ENCODE data around the gene REPIN1.

The REPIN1 gene

GRCh38 chr7:150398108-150398964 is 29.7 kb downstream of the REPIN1 start:
- DNase-seq = no peak

DNA sequence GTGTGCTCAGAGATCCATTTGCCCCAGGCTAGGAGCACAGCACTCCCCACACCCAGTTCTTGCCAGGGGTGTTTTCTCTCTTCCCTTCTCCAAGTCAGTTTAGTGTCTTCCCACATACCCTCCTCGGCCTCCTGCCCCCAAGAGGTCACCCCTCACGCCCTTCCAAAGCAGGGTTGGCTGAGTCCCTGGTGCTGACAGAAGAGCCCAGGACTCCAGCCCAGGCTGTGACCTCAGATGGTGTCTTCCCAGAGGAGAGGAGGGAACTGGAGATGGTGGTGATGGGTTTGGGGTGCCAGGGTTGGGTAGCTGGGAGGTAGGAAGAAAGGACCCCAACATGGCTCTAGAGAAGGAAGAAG is 30.3 kb downstream of the REPIN1 start:
- DNase-seq = no peak

GRCh38 chr7:150399421-150400007 is 30.9 kb downstream of the REPIN1 start:
- DNase-seq = no peak

DNA sequence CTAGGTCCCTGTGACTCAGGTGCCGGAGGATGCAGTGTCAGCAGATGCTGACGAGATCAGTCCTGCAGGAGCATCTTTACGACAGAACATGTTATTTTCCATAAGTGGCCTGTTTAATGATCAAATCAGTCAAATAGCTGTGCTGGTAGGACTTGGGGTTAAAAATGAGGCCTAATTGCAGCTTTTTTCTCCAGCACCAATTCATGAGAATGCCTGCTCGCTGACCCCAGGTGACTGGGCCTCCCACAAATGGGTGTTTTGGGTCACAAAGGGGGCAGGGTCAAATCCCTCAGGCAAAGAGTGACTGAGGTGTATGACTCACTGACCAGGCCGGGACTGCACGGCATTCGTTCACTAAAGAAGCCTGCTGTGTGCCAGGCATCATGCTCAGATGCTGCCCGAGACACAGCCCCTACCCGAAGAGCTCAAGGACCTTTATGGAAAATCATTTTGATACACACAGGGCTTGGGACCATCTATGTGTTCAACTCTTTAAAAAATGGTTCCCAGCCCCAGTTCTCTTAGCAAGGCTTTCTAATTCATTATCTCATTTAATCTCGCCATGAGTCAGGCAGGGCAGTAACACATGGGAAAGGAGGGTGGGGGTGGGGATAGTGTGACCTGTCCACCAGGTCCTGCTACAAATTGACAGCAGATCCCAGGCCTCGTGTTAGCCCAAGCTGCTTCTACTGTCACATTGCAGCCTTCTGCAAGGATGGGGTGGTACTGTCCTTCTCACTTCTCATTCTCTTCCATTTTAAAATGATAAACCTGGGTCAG is 31.6 kb downstream of the REPIN1 start:
- DNase-seq = no peak

- no peak for DNase-seq
Measured at GRCh38 chr7:150400788-150401423, 32.3 kb downstream of the REPIN1 start.

- DNase-seq = no peak
Measured at GRCh38 chr7:150401424-150401790, 32.8 kb downstream of the REPIN1 start.

DNA sequence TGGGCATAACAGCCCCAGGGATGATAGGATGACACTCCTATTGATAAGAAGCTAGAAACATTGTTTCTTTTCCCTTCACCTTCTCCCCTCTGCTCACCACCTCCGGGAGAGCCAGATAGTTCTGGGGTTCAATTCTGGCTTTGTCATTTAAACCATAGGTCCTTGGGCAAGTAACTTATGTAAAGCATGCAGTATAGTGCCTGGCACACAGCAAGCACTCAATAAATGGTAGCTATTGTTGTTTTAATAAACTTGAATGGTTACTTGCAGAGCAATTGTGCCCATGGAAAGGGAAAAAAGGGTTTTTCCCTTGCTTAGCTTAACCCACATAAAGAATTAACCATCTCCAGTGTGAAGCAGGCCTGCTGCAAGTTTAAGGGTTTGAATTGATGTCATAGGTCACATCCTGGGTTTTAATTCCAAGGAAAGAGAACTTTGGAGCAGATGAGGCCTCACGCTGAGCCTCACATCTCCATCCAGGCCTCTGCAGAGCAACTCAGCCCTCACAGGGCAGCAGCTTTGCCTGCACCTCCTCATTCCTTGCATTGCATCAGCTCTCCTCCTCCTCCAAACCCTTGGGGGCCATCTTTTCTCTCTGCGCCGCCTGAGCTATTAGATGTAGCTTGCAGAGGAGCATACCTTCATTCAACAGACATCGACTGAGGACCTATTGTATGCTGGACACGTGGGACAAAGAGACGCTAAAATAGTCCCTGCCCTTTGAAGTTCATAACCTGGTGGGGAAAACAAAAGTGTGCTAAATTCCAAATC is 33.4 kb downstream of the REPIN1 start:
- DNase-seq = no peak

DNA sequence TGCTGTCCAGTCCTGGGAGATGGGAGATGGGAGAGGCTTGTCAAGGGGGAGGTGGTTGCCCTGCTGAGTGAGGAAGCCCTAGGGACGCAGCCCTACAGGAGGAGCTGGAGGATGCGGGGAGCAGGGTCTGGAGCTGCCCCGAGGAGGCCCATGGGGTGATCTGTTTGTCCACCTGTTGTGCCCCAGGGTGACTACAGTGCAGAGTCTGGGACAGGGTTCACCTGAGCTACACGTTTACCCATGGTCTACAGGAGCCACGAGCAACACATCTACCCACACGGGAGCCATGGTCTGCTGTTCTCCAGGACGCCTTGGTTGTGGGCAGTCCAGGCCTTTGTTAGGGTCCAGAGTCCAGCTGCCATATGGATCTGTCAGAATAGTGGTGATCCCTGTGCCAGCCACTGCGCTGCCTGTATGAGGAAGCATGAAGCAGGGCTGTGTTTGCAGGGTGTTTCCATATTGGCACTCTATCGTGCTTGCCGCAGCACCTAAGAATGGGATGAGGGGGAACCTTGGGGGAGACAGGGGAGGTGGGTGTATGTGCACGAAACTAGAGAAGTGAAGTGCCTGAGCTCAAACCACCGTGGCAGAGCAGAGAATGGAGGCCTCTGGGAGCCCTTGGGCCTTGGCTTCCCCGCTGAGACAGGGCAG is 34.2 kb downstream of the REPIN1 start:
- DNase-seq = no peak

GRCh38 chr7:150403376-150404171 is 35.0 kb downstream of the REPIN1 start:
- DNase-seq = no peak

- DNase-seq = no peak
Measured at GRCh38 chr7:150404172-150404804, 35.7 kb downstream of the REPIN1 start.

DNA sequence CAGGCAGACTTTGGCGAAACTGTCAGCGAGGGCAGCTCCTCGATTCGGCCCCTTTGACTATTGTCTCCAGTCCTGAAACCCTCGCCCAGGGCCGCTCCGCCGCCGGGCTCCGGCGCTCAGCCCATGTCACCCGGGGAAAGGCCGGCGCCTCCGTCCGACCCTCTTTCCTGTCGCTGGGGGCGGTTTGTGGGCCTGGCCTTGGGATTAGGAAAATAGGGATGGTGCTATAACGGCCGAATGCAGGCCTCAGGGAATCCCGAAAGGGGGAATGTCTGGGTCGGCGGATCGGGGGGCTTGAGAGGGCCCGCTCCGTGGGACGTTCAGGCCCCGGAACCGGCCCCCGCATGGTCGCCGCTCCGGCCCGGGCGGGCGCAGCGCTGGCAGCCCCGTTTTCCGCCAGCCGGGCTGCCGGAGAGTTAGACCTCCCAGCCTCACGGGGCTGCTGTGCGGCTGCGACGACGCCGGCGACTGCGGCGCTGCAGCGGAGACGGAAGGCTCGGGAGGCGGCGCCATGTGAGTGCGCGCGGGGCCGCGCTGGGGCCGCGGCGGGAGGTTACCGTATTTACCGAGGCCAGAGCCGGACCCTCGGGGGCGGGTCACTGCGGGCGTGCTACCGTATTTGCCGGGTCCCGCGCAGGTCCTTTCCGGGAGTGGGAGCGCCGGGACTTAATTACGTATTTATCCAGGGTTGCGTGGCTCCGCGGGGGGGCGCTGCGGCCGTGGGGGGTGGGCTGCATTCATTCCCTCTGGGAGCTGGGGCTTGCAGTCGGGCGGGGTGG is 36.4 kb downstream of the REPIN1 start:
- peak; percentile 87 to 93 for DNase-seq

- peak in 1 of 2 donors; percentile 55 for DNase-seq
Measured at GRCh38 chr7:150405584-150406311, 37.1 kb downstream of the REPIN1 start.

DNA sequence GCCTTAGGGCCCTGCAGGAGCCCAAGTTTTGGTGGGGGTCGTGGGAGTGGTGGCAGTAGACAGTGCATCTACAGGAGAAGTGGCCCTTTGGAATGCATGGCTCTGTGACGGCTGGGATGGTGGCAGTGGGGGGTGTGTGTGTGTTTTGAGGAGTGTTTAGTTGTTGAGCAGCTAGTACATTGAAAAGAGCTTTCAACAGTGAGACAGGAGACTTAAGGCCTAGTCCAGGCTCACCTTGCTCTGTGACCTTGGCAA is 37.6 kb downstream of the REPIN1 start:
- DNase-seq = no peak

DNA sequence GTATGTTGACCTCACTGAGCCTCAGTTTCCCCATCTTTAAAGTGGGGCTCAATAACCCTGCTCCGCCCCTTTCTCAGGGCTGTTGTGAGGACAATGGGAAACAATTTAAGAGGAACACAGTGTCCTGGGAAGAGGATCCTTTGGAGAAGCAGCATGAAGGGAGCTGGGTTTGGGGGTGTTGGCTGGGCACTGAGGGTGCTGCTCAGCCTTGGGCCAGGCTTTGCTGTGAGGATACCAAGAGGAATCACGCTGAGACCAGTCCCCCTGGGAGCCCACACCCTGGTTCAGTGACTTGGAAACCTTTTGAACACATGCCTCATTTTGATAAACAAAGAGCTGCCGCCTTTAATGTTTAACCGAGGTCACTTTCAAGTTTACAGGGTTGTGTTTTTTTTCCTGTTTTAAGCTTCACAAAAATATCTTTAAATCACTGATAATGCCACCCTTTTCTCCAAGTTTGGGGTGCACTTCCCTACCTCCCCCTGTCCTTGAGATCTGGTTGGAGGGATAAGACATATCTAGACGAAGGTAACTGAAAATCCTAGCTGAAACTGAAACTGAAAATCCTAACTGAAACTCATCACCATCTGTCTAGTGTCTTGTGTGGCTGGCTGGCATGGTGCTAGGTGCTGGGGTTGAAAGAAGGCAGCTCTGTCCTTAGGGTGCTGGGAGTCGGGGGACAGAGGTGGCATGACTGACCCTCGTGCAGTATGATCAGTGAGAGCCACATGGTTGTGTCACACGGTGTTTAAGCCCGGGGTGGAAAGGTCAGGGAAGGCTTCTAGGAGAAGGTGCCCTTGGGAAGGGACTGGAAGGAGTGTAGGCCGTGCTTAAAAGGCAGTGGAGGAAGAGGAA is 38.2 kb downstream of the REPIN1 start:
- DNase-seq = no peak

- DNase-seq = no peak
Measured at GRCh38 chr7:150407588-150408392, 39.2 kb downstream of the REPIN1 start.

- DNase-seq = no peak
Measured at GRCh38 chr7:150408393-150409299, 40.0 kb downstream of the REPIN1 start.

All from hippocampal formation (tissue), 2 donors.